Measurements from ENCODE around the gene GATM.
"Not testable (repeated sequence)": the region's sequence is repeated elsewhere in the genome, so short reads cannot be mapped to it uniquely, and the experiment has no call there.

The GATM gene

DNA sequence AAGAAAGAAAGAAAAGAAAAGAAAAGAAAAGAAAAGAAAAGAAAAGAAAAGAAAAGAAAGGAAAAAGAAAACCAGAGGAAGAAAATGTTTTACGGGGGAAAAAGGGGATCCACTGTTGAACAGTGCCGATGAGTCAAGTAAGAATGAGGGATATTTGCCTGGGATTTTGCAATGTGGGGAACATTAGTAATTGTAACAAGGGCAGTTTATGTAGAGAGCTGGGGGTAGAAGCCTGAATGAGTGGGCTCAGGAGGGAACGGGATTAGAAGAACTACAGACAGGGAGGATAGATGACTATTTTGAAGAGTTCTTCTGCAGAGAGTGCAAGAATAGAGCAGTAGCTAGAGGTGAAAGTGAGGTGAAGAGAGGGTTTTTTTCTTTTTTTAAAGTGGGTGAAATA is 28.7 kb downstream of the GATM start:
- DNase-seq, result no peak

GRCh38 chr15:45347989-45348388 is 30.4 kb downstream of the GATM start:
- no peak for DNase-seq

GRCh38 chr15:45347033-45347432 is 31.3 kb downstream of the GATM start:
- DNase-seq, result no peak

- DNase-seq, result no peak
Measured at GRCh38 chr15:45346381-45346780, 32.0 kb downstream of the GATM start.

GRCh38 chr15:45343258-45343860 is 35.0 kb downstream of the GATM start:
- DNase-seq, result no peak

GRCh38 chr15:45341790-45342189 is 36.6 kb downstream of the GATM start:
- DNase-seq, result no peak

DNA sequence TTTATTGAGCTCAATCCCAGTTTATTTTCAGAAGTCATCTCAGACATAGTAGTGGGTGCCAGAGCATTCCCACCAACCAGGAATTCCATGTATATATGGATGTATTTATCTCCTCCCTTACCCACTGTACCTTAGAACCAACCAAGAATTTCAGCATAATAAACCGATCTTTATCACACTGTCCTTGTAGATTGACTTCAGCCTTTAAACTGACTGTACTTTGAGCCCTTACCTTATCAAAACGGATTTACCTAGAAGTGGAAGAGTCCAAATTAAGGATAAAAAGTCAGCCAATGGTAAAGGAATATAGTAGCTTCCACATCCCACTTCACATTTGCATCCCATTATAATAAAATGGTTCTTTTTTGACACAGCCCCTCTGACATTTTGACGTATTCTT is 37.9 kb downstream of the GATM start:
- DNase-seq, result no peak

GRCh38 chr15:45338417-45338816 is 39.9 kb downstream of the GATM start:
- no peak for DNase-seq

DNA sequence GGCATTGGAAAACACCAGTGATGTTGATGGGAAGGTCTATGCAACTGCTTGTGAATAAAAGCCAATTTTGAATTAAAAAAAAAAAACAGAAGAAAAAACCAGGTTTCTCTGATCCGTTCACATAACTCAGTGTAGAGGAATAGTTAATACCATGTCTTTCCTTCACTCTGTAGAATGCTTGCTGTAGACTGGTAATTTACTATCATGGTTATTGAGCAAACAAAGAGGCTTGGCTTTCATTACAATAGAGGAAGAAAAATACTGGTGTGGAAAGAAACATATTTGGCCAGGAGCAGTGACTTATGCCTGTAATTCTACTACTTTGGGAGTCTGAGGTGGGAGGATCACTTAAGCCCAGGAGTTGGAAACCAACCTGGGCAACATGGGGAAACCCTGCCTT is 41.1 kb downstream of the GATM start:
- DNase-seq, result no peak

- peak; percentile 19 for DNase-seq
Measured at GRCh38 chr15:45333550-45333949, 44.8 kb downstream of the GATM start.

DNA sequence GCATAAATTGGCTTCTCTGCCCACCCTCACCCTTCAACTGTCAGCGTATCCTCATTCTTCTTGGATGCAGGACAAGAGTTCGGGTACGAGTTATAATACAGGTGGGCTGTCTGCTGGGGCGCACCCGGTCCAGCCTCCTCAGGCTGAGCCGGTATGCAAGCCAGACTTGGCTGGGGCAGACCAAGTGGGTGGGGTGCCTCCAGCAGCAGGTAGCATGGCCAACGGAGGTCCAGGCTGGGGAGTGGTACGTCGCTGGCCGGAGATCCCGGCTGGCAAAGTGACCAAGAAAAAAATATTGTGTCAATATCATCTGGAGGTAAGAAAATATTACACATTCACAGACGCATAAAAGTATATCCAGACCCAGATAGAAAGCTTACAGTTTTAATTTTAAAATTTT is 45.6 kb downstream of the GATM start:
- DNase-seq, result no peak

- DNase-seq, result no peak
Measured at GRCh38 chr15:45331972-45332371, 46.4 kb downstream of the GATM start.

- no peak for DNase-seq
Measured at GRCh38 chr15:45328663-45329062, 49.7 kb downstream of the GATM start.

DNA sequence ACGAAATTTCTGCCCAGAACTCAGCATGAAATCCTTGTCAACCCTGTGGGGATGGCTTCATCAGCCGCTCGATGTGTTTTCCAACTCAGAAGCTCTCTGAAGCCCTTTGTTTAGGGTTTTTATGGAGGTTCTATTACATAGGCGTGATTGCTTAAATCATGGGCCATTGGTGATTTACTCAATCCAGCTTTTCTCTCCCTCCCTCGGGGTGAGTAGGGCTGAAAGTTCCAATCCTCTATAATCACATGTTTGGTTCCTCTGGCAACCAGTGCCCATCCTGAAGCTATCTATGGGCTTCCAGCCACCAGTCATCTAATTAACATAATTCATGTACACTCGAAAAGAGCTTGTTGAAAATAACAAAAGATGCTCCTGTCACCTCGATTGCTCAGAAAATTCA is 51.6 kb downstream of the GATM start:
- DNase-seq, result peak; percentile 57

DNA sequence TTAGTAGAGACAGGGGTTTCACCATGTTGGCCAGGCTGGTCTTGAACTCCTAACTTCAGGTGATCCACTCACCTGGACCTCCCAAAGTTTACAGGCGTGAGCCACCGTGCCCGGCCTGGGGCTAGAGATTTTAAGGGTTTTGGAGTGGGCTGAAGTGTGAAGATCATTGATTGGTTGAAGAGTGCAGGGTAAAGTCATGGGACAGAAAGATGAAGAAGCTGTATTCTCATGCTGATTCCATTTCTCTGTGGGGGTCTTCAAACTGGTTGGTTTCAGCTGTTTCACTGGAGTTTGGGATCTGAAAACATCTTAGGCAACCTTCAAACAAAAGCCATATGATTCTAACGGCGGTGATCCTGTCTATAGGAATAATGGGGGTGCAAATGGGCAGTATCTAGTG is 52.1 kb downstream of the GATM start:
- no peak for DNase-seq

DNA sequence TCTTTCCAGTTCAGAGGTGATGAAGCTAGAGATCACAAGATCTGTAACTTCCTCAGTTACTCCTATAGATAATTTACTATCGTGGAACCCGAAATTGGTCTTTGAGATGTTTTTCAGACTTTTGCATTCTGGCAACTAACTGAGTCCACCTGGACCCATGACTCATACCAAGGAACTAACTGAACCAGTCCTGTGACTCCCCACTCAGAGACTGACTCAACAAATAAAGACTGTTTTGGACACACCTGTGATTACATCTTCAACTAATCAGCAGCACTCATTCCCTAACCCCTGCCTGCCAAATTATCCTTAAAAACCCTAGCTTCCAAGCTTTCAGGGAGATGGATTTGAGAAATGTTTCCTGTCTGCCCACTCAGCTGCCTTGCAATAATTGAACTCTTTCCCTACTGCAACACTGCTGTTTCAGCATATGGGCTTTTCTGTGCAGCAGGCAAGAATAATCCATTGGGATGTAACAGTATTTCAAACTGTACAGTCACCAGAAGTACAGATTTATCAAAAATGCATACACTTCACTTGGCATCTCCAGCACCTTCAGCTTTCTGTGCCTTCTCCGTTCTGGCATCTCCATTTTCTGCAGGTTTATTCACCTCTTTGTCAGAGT is 57.7 kb downstream of the GATM start:
- no peak for DNase-seq

DNA sequence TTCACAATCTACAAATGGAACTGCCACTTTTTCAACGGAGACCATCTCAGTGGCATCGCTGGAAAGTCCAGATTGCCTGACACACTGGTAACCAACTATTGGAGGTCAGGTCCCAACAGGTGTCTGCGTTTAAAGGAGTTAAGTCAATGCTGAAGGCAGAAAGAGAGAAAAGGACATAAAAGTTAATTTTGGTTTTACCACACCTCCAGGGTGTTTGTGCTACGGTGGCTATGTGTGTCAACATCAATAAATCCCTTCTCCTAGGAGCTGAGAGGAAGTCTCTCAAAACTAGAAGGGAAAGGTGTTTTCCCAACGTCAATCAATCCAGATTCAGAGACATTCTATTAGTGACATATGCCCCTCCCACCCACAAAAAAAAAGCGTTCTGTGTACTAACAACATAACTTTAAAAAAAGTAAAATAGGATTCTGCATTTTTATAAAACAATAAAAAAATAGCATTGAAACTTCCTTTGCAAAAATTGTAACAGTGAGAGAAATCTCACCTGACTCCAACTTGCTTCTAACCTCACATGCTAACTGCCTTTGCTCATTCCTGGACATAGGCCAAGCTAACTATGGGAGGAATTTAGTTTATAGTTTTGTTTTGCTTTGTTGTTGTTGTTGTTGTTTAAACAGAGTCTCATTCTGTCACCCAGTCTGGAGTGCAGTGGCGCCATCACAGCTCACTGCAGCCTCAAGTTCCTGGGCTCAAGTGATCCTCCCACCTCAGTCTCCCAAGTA is 58.7 kb downstream of the GATM start:
- DNase-seq, result no peak

DNA sequence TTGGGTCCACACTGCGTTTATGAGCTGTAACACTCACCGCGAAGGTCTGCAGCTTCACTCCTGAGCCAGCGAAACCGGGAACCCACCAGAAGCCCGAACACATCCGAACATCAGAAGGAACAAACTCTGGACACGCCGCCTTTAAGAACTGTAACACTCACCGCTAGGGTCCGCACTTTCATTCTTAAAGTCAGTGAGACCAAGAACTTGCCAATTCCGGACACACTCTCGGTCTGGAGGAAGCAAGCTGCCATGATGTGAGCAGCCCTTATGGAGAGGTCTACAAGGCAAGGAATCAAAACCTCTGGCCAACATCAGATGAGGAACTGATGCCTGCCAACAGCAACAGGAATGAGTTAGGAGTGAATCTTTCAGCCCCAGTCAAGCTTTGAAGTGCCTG is 63.4 kb downstream of the GATM start:
- DNase-seq, result no peak

DNA sequence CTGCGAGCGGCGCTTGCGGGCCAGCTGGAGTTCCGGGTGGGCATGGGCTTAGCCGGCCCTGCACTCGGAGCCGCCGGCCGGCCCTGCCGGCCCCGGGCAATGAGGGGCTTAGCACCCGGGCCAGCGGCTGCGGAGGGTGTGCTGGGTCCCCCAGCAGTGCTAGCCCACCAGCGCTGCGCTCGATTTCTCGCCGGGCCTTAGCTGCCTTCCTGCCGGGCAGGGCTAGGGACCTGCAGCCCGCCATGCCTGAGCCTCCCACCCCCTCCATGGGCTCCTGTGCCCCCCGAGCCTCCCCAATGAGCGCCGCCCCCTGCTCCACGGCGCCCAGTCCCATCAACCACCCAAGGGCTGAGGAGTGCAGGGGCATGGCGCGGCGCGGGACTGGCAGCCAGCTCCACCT is 64.2 kb downstream of the GATM start:
- not testable (repeated sequence) for DNase-seq
